AML-193 (cell line): ENCODE measurements around the gene ABLIM1.
"Not testable (repeated sequence)": the region's sequence is repeated elsewhere in the genome, so short reads cannot be mapped to it uniquely, and the experiment has no call there.

Experiments used
- DNase-seq, 2 experiments: peaks; one replicate each; lab custom pipeline; 2025; lab: John Stamatoyannopoulos, UW

Gene ABLIM1

GRCh38 chr10:114658175-114658574, at the start of gene ABLIM1:
ABLIM1 (minus strand) TSS chr10:114658275; CDS start chr10:114658200, 75 bp downstream.
- DNase-seq: no peak

GRCh38 chr10:114706458-114707055, 48.5 kb upstream of the ABLIM1 start:
- DNase-seq: no peak

GRCh38 chr10:114704679-114705078, 46.6 kb upstream of the ABLIM1 start:
- no peak for DNase-seq

- peak in 1 of 2 experiments; percentile 12 for DNase-seq
These were observed 45.5 kb upstream of the ABLIM1 start for GRCh38 chr10:114703377-114704107.

- no peak for DNase-seq
These were observed 40.4 kb upstream of the ABLIM1 start for GRCh38 chr10:114698271-114699061.

GRCh38 chr10:114697061-114697598, 39.1 kb upstream of the ABLIM1 start:
- no peak for DNase-seq

- not testable (repeated sequence) for DNase-seq
These were observed 38.2 kb upstream of the ABLIM1 start for GRCh38 chr10:114696301-114696700.

GRCh38 chr10:114694752-114695151, 36.7 kb upstream of the ABLIM1 start:
- DNase-seq: peak; percentile 28 to 47

- no peak for DNase-seq
These were observed 36.0 kb upstream of the ABLIM1 start for GRCh38 chr10:114694062-114694461.

GRCh38 chr10:114691442-114691941, 33.4 kb upstream of the ABLIM1 start:
- peak; percentile 34 to 51 for DNase-seq

GRCh38 chr10:114688786-114689185, 30.7 kb upstream of the ABLIM1 start:
- DNase-seq: no peak

GRCh38 chr10:114687459-114687858, 29.4 kb upstream of the ABLIM1 start:
- DNase-seq: no peak

- DNase-seq: no peak
These were observed 27.9 kb upstream of the ABLIM1 start for GRCh38 chr10:114686013-114686412.

- no peak for DNase-seq
These were observed 27.4 kb upstream of the ABLIM1 start for GRCh38 chr10:114685456-114685855.

- no peak for DNase-seq
These were observed 26.7 kb upstream of the ABLIM1 start for GRCh38 chr10:114684822-114685209.

GRCh38 chr10:114684084-114684821, 26.2 kb upstream of the ABLIM1 start:
- DNase-seq: no peak

GRCh38 chr10:114683593-114683992, 25.5 kb upstream of the ABLIM1 start:
- DNase-seq: no peak

- DNase-seq: no peak
These were observed 25.1 kb upstream of the ABLIM1 start for GRCh38 chr10:114683162-114683561.

- DNase-seq: no peak
These were observed 24.5 kb upstream of the ABLIM1 start for GRCh38 chr10:114682532-114682931.

GRCh38 chr10:114682121-114682520, 24.0 kb upstream of the ABLIM1 start:
- no peak for DNase-seq

- no peak for DNase-seq
These were observed 23.5 kb upstream of the ABLIM1 start for GRCh38 chr10:114681542-114681941.
